H1 (cell line): ENCODE measurements around the gene RIN2. TPM values are rescaled to one million over a fixed set of nuclear protein-coding genes. Genes with fewer than 3 reads are reported as not detected.
"Not testable (repeated sequence)": the region's sequence is repeated elsewhere in the genome, so short reads cannot be mapped to it uniquely, and the experiment has no call there.

ENCODE experiments used
- CTCF ChIA-PET: fragments of 300-600 bp; sonication (Branson Sonifier 250); formaldehyde crosslinking; loops from one replicate; lab custom pipeline; 2021; ENCODE audit not compliant: partially characterized antibody; lab: Charles Lee
- POLR2A ChIA-PET: fragments of 300-600 bp; sonication (Branson Sonifier 250); formaldehyde crosslinking; loops from one replicate; lab custom pipeline; 2021; ENCODE audit warnings: inconsistent platforms; ENCODE audit not compliant: partially characterized antibody; lab: Charles Lee
- DNase-seq, 2 experiments: peaks; one replicate each; pipeline versions ENCODE4 v3.0.0 to v3.0.0-alpha.2; 2010 to 2022; ENCODE audit warnings: low spot score in 2 of 2, low read depth in 1 of 2, mixed read lengths in 1 of 2
- FAIRE-seq: peaks from 2 replicates; lab custom pipeline; 2011; peaks lifted over from hg19 to GRCh38; lab: Jason Lieb, UNC
- H2AFZ ChIP-seq: 2 replicates; pipeline ENCODE4 v1.8.1; 2012; ENCODE audit warnings: low read length, inconsistent platforms
- H2AK5ac ChIP-seq: 2 replicates; pipeline ENCODE4 v1.6.1; 2013; ENCODE audit warnings: low read depth, low read length
- H2BK120ac ChIP-seq: replicated peaks from 2 replicates; pipeline ENCODE3; 2013; ENCODE audit warnings: low read depth, low read length, inconsistent platforms
- H2BK12ac ChIP-seq: 2 replicates; pipeline ENCODE4 v1.6.1; 2013; ENCODE audit warnings: low read depth, low read length
- H2BK15ac ChIP-seq: 2 replicates; pipeline ENCODE4 v1.6.1; 2013; ENCODE audit warnings: low read length
- H2BK20ac ChIP-seq: 2 replicates; pipeline ENCODE4 v1.6.1; 2013; ENCODE audit warnings: low read length
- H2BK5ac ChIP-seq: 2 replicates; pipeline ENCODE4 v1.6.1; 2013; ENCODE audit warnings: low read depth, low read length
- H3K14ac ChIP-seq: 2 replicates; pipeline ENCODE4 v1.6.1; 2013; ENCODE audit warnings: inconsistent platforms; ENCODE audit not compliant: insufficient read length
- H3K18ac ChIP-seq: 2 replicates; pipeline ENCODE4 v1.6.1; 2013; ENCODE audit warnings: low read length; ENCODE audit errors: extremely low read depth
- H3K23ac ChIP-seq: 2 replicates; pipeline ENCODE4 v1.6.1; 2013; ENCODE audit warnings: inconsistent platforms; ENCODE audit not compliant: insufficient read length
- H3K23me2 ChIP-seq: 2 replicates; pipeline ENCODE4 v1.6.1; 2013; ENCODE audit warnings: low read depth, low read length
- H3K27ac ChIP-seq: 2 replicates; pipeline ENCODE4 v1.6.1; 2011; ENCODE audit warnings: low read depth, low read length, inconsistent platforms
- H3K27me3 ChIP-seq, 4 experiments: replicated peaks in 1 of 4; 1 replicate in 1 of 4; 2 replicates in 3 of 4; pipeline versions ENCODE4 v1.6.1 to v1.8.1; 2011 to 2013; ENCODE audit warnings: low read length in 3 of 4, mild to moderate bottlenecking in 3 of 4, inconsistent platforms in 2 of 4, mixed read lengths in 2 of 4, moderate library complexity in 1 of 4; ENCODE audit not compliant: control insufficient read depth in 3 of 4, insufficient read depth in 3 of 4; ENCODE audit errors: extremely low read depth in 1 of 4
- H3K36me3 ChIP-seq, 4 experiments: 2 replicates each; pipeline versions ENCODE4 v1.6.1 to v1.8.1; 2011 to 2013; ENCODE audit warnings: mild to moderate bottlenecking in 4 of 4, low read length in 3 of 4, moderate library complexity in 2 of 4, control low read depth in 1 of 4, inconsistent platforms in 1 of 4; ENCODE audit not compliant: insufficient read depth in 4 of 4, control insufficient read depth in 2 of 4
- H3K4ac ChIP-seq: replicated peaks from 2 replicates; pipeline ENCODE3; 2013; ENCODE audit warnings: low read length, low read depth, mixed read lengths, inconsistent platforms; ENCODE audit not compliant: insufficient read length
- H3K4me1 ChIP-seq, 4 experiments: replicated peaks in 1 of 4; 1 replicate in 1 of 4; 2 replicates in 3 of 4; pipeline versions ENCODE4 v1.6.1 to v1.8.1; 2011 to 2013; ENCODE audit warnings: low read length in 3 of 4, inconsistent platforms in 2 of 4, mixed read lengths in 1 of 4; ENCODE audit not compliant: insufficient read depth in 4 of 4, control insufficient read depth in 3 of 4
- H3K4me2 ChIP-seq, 2 experiments: 2 replicates each; pipeline versions ENCODE4 v1.6.1 to v1.8.1; 2011 to 2013; ENCODE audit warnings: low read depth in 2 of 2, low read length in 2 of 2, control low read depth in 1 of 2, inconsistent platforms in 1 of 2, mild to moderate bottlenecking in 1 of 2; ENCODE audit not compliant: insufficient read depth in 1 of 2
- H3K4me3 ChIP-seq, 4 experiments: fragments of 200-600, 300-600 bp in 1 of 4; sonication (generic), shearing (Covaris generic), sonication (Bioruptor Twin) in 1 of 4; 2 replicates each; pipeline versions ENCODE4 v1.5.1 to v1.8.1; 2011 to 2016; ENCODE audit warnings: low read length in 4 of 4, low read depth in 3 of 4, control low read depth in 2 of 4, inconsistent platforms in 2 of 4, mild to moderate bottlenecking in 2 of 4, mixed read lengths in 1 of 4, moderate library complexity in 1 of 4; ENCODE audit not compliant: insufficient read depth in 2 of 4; ENCODE audit errors: extremely low read depth in 1 of 4
- H3K56ac ChIP-seq: replicated peaks from 2 replicates; pipeline ENCODE3; 2013; ENCODE audit warnings: low read depth, mild to moderate bottlenecking, mixed read lengths, low read length, inconsistent platforms; ENCODE audit not compliant: insufficient read length
- H3K79me1 ChIP-seq: 2 replicates; pipeline ENCODE4 v1.6.1; 2013; ENCODE audit warnings: low read depth, low read length, control low read depth
- H3K79me2 ChIP-seq, 2 experiments: 2 replicates each; pipeline versions ENCODE4 v1.6.1 to v1.8.1; 2012 to 2013; ENCODE audit warnings: low read length in 2 of 2, mild to moderate bottlenecking in 2 of 2, inconsistent platforms in 1 of 2; ENCODE audit not compliant: insufficient read depth in 2 of 2, control insufficient read depth in 1 of 2
- H3K9ac ChIP-seq, 4 experiments: replicated peaks in 1 of 4; 1 replicate in 1 of 4; 2 replicates in 3 of 4; pipeline versions ENCODE4 v1.6.1 to v1.8.1; 2011 to 2013; ENCODE audit warnings: low read depth in 3 of 4, low read length in 3 of 4, control low read depth in 2 of 4, mild to moderate bottlenecking in 2 of 4, moderate library complexity in 2 of 4, inconsistent platforms in 1 of 4; ENCODE audit errors: extremely low read depth in 1 of 4
- H3K9me3 ChIP-seq, 2 experiments: 2 replicates each; pipeline versions ENCODE4 v1.6.1 to v1.8.1; 2012 to 2013; ENCODE audit warnings: mild to moderate bottlenecking in 2 of 2, moderate library complexity in 2 of 2, control low read depth in 1 of 2, inconsistent platforms in 1 of 2, low read depth in 1 of 2, low read length in 1 of 2, mixed read lengths in 1 of 2; ENCODE audit not compliant: insufficient read depth in 2 of 2
- H4K20me1 ChIP-seq, 2 experiments: replicated peaks in 1 of 2; 2 replicates each; pipeline versions ENCODE3 to v1.8.1; 2011 to 2013; ENCODE audit warnings: inconsistent platforms in 2 of 2, low read length in 2 of 2, mild to moderate bottlenecking in 1 of 2; ENCODE audit not compliant: insufficient read depth in 2 of 2, control insufficient read depth in 1 of 2
- H4K5ac ChIP-seq: 2 replicates; pipeline ENCODE4 v1.6.1; 2013; ENCODE audit warnings: low read length, low read depth, mixed read lengths, inconsistent platforms; ENCODE audit not compliant: insufficient read length
- H4K8ac ChIP-seq: 2 replicates; pipeline ENCODE4 v1.8.0; 2013; ENCODE audit warnings: mild to moderate bottlenecking, moderate library complexity, low read length, inconsistent platforms; ENCODE audit not compliant: insufficient read depth; ENCODE audit errors: extremely low read depth
- H4K91ac ChIP-seq: replicated peaks from 2 replicates; pipeline ENCODE3; 2013; ENCODE audit warnings: low read length, mixed read lengths, inconsistent platforms; ENCODE audit not compliant: insufficient read length
- WGBS, 2 experiments: shearing (Covaris generic) in 1 of 2; methylation state at CpG; one replicate each; pipeline versions ENCODE4 v1.1.6 to v1.1.7; 2013 to 2015; ENCODE audit warnings: low lambda C conversion rate in 2 of 2, mixed read lengths in 2 of 2, inconsistent platforms in 1 of 2, low coverage in 1 of 2, missing lambda C conversion rate in 1 of 2; ENCODE audit not compliant: insufficient replicate concordance in 2 of 2, insufficient coverage in 1 of 2, insufficient read length in 1 of 2; ENCODE audit errors: extremely low coverage in 1 of 2, missing lambda C conversion rate in 1 of 2; 5-methylcytosine and 5-hydroxymethylcytosine counted together
- polyA plus RNA-seq, 7 experiments: library from polyadenylated mRNA; depleted of rRNA in 3 of 7; stranded (reverse) in 5 of 7; unstranded in 2 of 7; fragments of >200 nt in 5 of 7; fragments of 200-250 nt in 2 of 7; gene quantifications; 1 replicate in 5 of 7; 2 replicates in 1 of 7; 4 replicates in 1 of 7; pipeline versions ENCODE4 v1.2.1 to v1.2.3, GENCODE V29; 2011 to 2013; ENCODE audit warnings: missing spikeins in 2 of 7, mixed read lengths in 2 of 7
- total RNA-seq: library from RNA; stranded (reverse); fragmentation: NEBNext Ultra II Directional; extraction: Animal tissue kit (Norgen Biotek cat#: 25700); gene quantifications from 2 replicates; pipeline ENCODE4 v1.2.1, GENCODE V29; 2021

The RIN2 gene
- total and polyA plus RNA-seq, 2 of the 8 experiments (the other 6 are each of a cell fraction or from before 2014, with no cell fraction given): 0.20 to 1.3 TPM

GRCh38 chr20:19754201-19754600, 3.9 kb upstream of the RIN2 start:
- H3K4me3 ChIP-seq, H3K4ac ChIP-seq, H3K23ac ChIP-seq, H3K4me1 ChIP-seq, H3K79me1 ChIP-seq, H3K9me3 ChIP-seq, H3K56ac ChIP-seq, H2BK5ac ChIP-seq, H3K4me2 ChIP-seq, H3K79me2 ChIP-seq, H3K27ac ChIP-seq, DNase-seq, H3K14ac ChIP-seq, H3K36me3 ChIP-seq, H2BK20ac ChIP-seq, FAIRE-seq, H4K5ac ChIP-seq, H2AK5ac ChIP-seq, H2BK120ac ChIP-seq, POLR2A ChIA-PET, H3K18ac ChIP-seq, H2AFZ ChIP-seq, CTCF ChIA-PET, H3K9ac ChIP-seq, H2BK12ac ChIP-seq, H2BK15ac ChIP-seq, H4K91ac ChIP-seq, H3K27me3 ChIP-seq, H4K20me1 ChIP-seq, H4K8ac ChIP-seq: not testable (repeated sequence)
- WGBS, 2 experiments: 96% methylated on average over 8 of the region's 14 CpGs; no CpG with 5 or more reads in 1 of the 2 experiments
- H3K23me2 ChIP-seq: peaks cover 13% of the 10 kb centered on the region
